ACHN (cell line): ENCODE results near the gene TPPP.

Source experiments
- DNase-seq: peaks from one replicate; pipeline ENCODE4 v3.0.0-alpha.2; 2015
- in situ Hi-C: cut with HindIII; loops from 2 replicates; pipeline ENCODE4 v1.10.0; 2017; ENCODE audit warnings: low sequenced_read_pairs, low pct_ligation_motif_present, low pct_unique_long_range_greater_than_20kb

TPPP gene

DNA sequence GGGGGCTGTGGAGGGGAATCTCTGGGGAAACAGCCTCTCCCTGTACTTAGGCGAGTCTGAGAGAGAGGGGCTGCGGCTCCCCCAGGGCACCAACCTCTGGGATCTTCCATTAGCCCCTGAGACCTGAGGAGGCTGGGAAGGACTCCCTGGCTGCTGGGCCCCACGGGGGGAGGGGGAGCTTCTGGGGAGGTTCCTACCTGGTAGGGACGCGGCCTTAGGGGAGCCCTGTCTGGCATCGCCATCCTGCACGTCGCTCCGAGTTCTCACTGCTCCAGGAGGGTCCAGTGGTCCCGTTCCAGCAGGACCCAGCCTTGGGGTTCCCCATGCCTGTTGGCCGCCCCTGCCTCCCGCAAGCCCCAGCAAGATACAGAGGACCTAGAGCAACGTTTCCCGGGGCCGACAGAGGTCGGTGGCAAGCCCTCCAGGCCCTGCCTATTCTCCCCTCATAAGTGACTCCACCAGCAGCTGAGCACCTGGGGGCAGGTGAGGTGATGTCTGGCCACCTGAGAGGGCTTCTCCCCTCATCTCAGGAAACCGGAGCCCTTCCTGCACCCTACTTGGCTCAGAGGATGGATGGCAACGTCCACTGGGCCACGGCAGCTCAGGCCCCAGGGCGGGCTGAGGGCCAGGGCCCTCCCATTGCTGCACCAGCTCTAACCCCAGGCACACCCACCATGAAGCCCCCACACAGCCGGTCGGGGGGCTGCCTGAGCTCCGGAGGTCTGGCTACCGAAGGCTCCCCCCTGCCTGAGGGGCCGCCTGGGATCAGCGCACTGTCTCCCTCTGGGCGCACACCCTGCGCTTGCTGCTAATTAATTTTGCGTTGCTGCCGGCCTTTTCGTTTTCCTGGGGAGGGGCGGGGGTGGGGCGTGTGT, 22.5 kb downstream of the TPPP start:
- in situ Hi-C loops, result no loop called here
- DNase-seq, result no peak

GRCh38 chr5:669842-670395, 23.2 kb downstream of the TPPP start:
- in situ Hi-C loops, result no loop called here

DNA sequence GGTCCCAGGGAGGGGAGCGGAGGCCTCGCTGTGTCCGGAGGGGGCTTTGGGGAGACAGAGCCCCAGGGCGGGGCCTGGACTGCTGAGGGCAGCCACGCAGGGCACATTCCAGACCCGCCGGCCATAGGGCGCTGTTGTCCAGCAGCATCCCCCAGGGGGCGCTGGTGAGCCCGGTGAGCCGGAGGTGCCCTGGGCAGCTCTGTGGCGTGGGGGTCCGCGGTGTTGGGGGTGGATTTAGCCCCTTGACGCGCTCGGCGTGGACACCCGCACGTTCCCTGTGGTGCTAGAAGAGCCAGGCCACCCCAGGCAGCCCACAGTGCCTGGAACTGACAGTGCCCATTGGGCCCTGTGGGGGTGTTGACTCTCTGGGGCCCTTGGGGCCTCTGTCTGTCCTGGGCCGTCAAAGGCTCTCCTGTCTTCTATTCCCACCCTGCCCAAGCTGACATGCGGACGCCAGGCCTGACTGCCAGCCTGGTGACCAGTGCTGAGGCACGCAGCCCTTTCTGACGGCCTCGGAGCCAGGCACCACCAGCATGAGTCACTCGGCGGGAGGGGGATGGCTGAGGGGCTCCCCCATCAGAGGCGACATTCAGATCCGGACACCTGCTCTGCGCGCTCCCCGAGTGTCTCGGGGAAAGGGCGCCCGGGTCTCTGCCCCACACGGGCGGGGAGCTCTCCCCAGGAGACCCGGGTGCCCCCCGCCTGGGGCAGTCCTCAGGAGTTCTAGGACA, 23.9 kb downstream of the TPPP start:
- in situ Hi-C loops, result no loop called here
- DNase-seq, result peak; percentile 31

More at GRCh38 chr5:669842-670395, 23.2 kb downstream of the TPPP start:
- no peak for DNase-seq

DNA sequence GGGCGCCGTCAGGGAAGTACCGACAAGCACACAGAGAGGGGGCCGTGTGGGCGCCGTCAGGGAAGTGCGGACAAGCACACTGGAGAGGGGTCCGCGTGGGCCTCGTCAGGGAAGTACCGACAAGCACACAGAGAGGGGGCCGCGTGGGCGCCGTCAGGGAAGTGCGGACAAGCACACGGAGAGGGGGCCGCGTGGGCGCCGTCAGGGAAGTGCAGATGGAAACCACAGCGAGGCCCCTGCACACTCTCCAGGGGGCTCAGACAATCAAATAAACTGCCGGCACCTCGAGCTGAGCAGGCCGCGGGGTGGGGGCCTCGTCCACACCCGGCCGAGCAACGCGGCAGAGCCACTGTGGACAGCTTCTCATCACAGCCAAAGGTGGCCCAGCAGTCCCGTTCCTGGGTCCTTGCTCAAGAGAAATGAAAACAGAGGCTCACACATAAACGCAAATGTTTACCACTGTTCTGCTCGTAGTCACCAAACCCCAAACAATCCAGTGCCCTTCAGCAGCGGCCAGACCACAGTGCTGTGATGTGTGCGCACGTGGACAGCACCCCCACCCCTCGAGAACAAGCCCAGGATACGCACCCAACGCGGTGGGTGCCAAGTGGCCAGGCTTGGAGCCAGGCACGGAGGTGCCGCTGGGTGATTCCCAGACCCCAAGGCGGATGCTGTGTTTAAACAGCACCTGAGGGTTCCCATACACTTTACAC, 24.7 kb downstream of the TPPP start:
- no peak for DNase-seq
- in situ Hi-C loops, result no loop called here

DNA sequence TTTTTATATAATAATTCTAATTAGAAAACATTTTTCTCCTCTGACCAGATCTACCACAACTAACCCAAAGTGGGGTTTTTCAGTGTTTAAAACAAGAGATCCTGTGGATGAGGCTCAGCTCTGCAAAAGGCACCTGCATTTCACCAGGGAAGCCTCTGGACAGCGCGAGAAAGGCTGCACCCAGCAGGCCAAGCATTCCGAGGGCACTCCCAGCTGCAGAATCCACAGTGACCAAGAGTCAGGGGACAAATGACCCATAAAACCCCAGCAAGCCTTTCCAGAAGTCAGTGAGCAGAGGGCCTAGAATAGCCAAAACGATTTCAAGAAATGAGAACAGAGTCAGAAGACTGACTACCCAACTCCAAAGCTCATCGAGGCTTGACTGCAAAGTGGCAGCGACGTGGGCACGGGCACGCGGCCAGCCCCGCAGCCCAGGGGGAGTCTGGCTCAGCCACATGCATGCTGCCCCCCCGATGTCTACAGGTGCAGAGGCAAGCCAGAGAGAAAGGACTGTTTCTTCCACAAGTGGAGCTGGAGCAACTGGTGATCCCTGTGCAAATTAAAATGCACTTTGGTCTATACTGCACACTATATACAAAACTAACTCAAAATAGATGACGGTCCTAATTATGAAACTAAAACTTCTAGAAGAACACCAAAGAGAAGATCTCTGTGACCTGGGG, 26.2 kb downstream of the TPPP start:
- in situ Hi-C loops, result no loop called here
- peak; percentile 38 for DNase-seq

GRCh38 chr5:665956-666711, 27.0 kb downstream of the TPPP start:
- in situ Hi-C loops, result no loop called here
- DNase-seq, result no peak

GRCh38 chr5:665541-665955, 27.6 kb downstream of the TPPP start:
- DNase-seq, result no peak
- in situ Hi-C loops, result no loop called here

- in situ Hi-C loops, result no loop called here
- no peak for DNase-seq
Observed at GRCh38 chr5:664994-665360, 28.2 kb downstream of the TPPP start.

DNA sequence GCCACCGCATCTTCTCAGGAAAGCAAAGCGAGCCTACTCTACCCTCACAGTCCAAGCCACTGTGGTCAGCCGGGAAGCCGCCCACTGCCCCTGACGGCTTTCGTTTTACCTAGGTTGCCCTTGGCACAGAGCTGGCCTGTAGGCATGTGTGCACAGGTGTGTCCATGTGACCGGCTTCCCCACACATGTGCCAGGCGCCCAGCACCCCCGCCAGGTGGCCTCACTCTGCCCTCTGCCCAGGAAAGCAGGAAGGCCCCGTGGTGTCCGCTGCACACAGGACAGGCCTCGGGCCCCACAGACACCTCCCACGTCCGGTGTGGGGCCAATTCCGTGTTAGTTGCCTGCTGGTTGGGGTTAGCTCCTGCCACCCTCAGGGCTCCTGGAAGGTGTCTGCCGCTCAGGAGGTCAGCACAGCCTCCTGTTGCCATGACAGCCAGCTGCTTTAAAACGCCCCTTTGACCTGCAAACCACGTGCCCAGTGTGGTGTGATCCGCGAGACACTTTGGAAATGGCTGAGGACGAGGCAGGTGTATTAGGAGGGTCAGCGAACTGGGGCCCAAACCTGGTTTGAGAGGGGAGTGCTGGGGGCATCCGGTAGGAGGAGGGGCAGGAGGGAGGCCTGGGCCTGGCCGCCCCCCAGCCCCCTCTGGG, 28.7 kb downstream of the TPPP start:
- no peak for DNase-seq
- in situ Hi-C loops, result no loop called here

DNA sequence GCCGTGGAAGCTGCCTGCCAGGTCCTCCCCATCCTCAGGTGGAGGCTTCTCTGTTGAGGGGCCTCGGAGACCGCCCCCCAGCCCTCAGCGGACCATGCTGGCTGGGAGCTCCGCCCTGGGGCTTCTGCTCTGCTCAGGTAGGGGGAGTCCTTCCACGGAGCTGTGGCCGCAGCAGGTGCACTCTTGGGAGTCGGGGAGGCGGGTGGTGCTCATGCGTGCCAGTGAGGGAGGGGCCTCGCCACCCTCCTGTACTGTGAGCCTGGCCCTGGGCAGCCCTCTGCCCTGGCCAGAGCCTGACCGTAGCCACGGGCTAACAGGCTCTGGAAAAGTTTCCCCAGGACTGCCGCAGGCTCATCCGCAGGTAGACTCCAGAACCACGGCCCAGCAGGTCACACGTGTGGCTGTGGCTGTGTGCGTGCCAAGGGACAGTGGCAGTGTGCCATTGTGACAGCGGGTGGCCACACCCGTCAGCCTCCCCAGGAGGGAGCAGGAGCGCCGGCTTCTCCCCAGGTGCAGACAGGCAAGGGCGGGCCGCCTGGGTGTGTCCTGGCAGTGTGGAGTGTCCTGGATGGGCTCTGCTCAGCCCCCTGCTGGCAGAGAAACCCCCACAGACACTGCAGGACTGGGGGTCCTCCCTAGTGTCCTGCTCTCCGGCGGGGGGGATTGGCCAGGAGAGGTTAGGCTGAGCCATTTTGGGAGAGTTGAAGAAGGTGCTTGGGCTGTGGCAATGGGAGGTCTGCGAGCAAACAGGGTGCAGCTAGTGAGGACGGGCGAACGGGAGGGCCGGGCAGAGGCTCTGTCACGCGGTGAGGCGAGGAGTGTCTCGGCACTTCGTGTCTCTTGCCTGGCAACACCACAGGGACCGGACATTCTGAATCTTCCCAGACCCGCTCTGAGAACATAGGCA, 29.5 kb downstream of the TPPP start:
- no peak for DNase-seq
- in situ Hi-C loops, result no loop called here

- in situ Hi-C loops, result no loop called here
- no peak for DNase-seq
Observed at GRCh38 chr5:662751-663435, 30.3 kb downstream of the TPPP start.

DNA sequence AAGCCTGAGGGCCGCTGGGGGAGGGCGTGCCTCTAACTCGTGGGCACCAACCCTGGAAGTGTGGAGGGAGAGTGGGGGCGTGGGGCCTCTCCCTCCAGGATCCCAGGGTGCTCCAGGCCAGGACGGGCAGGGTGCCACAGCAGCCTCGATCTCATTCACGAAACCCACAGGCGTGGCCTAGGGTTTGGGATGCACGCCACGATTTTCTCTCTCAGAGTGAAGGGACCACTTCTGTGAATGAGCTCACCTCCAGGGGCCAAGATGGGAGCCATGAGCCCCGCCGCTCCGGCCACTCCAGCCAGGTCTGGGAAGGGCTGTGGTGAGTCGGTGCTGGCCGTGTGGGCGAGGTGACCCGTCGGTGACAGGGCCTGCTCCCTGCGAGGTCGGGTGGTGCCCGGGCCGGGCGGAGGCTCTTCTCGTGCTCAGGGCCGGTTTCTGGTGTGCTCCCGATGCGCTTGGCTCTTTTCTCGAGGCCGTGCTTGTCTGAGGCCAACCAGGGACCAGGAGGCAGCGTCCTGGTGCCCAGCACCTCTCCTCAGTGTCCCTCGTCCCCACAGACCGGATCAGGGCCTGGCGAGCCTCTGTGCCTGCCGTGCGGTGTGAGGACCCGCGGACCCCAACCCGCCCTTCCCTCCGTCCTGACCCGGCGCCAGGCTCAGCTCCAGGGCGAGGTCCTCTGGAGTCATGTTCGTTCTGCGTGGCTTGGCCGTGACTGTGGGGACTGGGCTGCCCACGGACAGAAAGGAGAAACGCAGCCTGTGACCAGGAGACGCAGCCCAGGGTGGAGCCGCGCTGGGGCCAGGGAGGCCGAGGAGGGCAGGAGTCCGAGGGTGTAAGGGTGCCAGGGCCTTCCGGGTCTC, 31.0 kb downstream of the TPPP start:
- in situ Hi-C loops, result no loop called here
- no peak for DNase-seq

GRCh38 chr5:660491-661030, 32.6 kb downstream of the TPPP start:
- DNase-seq, result no peak
- in situ Hi-C loops, result no loop called here

DNA sequence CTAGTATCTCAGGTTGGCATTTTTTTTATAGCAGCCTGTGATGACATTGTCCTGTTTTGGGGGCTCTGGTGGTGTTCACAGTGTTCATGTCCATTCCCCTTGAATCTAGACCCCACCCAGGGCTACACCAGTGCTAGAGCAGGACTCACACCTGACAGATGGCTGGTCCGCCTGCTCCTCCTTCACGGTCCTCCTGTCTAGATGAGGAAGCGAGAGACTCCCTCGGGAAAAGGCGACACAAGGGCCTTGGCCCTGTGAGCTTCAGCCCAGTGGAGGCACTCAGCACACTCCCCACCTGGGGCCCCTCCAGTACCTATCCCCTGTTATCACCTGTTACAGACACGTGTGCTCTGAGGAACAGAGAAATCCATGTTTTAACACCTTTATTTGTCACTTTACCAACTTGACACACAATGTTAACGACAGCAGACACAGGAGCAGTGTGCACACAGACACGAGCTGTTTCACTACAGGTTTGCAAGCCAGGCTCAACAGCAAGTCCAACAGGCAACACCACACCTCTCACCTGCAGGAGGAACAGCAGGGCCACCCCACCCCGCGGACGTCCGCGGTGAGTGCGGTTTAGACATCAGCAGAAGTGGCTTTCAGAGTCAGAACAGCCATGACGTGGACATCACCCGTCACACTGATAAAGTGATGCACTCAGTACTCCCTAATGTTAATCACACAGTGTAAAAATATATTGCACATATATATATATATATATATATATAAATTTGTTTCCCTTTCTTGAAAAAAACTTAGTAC, 33.5 kb downstream of the TPPP start:
- DNase-seq, result no peak
- in situ Hi-C loops, result no loop called here
